Naive thymus-derived CD4-positive, alpha-beta T cell (primary cell): ENCODE results near the gene EPS8L2. TPM values are rescaled to one million over a fixed set of nuclear protein-coding genes. Genes with fewer than 3 reads are reported as not detected.
"Not testable (repeated sequence)": the region's sequence is repeated elsewhere in the genome, so short reads cannot be mapped to it uniquely, and the experiment has no call there.

Experiments used
- ATAC-seq: fragments of 150-1000 bp; cut with Tn5 transposase; 2 replicates; pipeline ENCODE4 v1.10.0; 2021; ENCODE audit warnings: mild to moderate bottlenecking, moderate library complexity
- CTCF ChIA-PET: fragments of 350-600 bp; sonication (Branson Sonifier 250); formaldehyde crosslinking; loops from one replicate; lab custom pipeline; 2021; ENCODE audit warnings: antibody characterized with exemption; lab: Charles Lee
- POLR2A ChIA-PET: fragments of 350-600 bp; sonication (Branson Sonifier 250); formaldehyde crosslinking; loops from one replicate; lab custom pipeline; 2021; ENCODE audit warnings: antibody characterized with exemption, inconsistent platforms; lab: Charles Lee
- DNase-seq, 9 donors: peaks; one replicate each; pipeline versions ENCODE4 v3.0.0 to v3.0.0-alpha.2; 2020 to 2022; ENCODE audit warnings: mixed read lengths in 1 of 9
- H3K27ac ChIP-seq: one replicate; pipeline ENCODE4 v1.7.0; 2013; ENCODE audit warnings: mild to moderate bottlenecking, low read depth, low read length, moderate library complexity
- H3K27me3 ChIP-seq, 2 donors: one replicate each; pipeline ENCODE4 v1.7.0; 2013; ENCODE audit warnings: low read length in 2 of 2, mild to moderate bottlenecking in 2 of 2, moderate library complexity in 2 of 2; ENCODE audit not compliant: control insufficient read depth in 2 of 2, insufficient read depth in 2 of 2
- H3K36me3 ChIP-seq, 3 experiments: 1 replicate in 2 of 3; 2 replicates in 1 of 3; pipeline ENCODE4 v1.7.0; 2013; ENCODE audit warnings: low read length in 3 of 3, mild to moderate bottlenecking in 3 of 3, moderate library complexity in 1 of 3; ENCODE audit not compliant: insufficient read depth in 3 of 3, control insufficient read depth in 2 of 3
- H3K4me1 ChIP-seq, 2 donors: one replicate each; pipeline ENCODE4 v1.7.0; 2013; ENCODE audit warnings: low read length in 2 of 2, mild to moderate bottlenecking in 2 of 2, moderate library complexity in 1 of 2; ENCODE audit not compliant: control insufficient read depth in 2 of 2, insufficient read depth in 2 of 2
- H3K4me3 ChIP-seq: 2 replicates; pipeline ENCODE4 v1.7.0; 2013; ENCODE audit warnings: mild to moderate bottlenecking, low read length
- H3K9me3 ChIP-seq, 3 experiments: 1 replicate in 2 of 3; 2 replicates in 1 of 3; pipeline ENCODE4 v1.7.0; 2013; ENCODE audit warnings: low read length in 3 of 3; ENCODE audit not compliant: control insufficient read depth in 2 of 3
- H3K27ac Mint-ChIP-seq, 9 donors: one replicate each; pipeline ENCODE4 v1.8.0; 2020 to 2022; ENCODE audit warnings: mixed read lengths in 9 of 9, mild to moderate bottlenecking in 8 of 9, moderate library complexity in 5 of 9, inconsistent platforms in 2 of 9
- H3K27me3 Mint-ChIP-seq, 5 donors: one replicate each; pipeline ENCODE4 v1.8.0; 2021 to 2022; ENCODE audit warnings: mixed read lengths in 5 of 5, mild to moderate bottlenecking in 1 of 5
- H3K36me3 Mint-ChIP-seq, 5 donors: one replicate each; pipeline ENCODE4 v1.8.0; 2020 to 2022; ENCODE audit warnings: mixed read lengths in 5 of 5, mild to moderate bottlenecking in 3 of 5, inconsistent platforms in 1 of 5
- H3K4me1 Mint-ChIP-seq, 7 donors: one replicate each; pipeline ENCODE4 v1.8.0; 2020 to 2022; ENCODE audit warnings: mixed read lengths in 7 of 7, mild to moderate bottlenecking in 3 of 7, inconsistent platforms in 1 of 7
- H3K4me3 Mint-ChIP-seq, 10 donors: one replicate each; pipeline ENCODE4 v1.8.0; 2020 to 2022; ENCODE audit warnings: mild to moderate bottlenecking in 10 of 10, mixed read lengths in 10 of 10, moderate library complexity in 6 of 10, inconsistent platforms in 2 of 10
- H3K9me3 Mint-ChIP-seq, 11 donors: one replicate each; pipeline ENCODE4 v1.8.0; 2020 to 2022; ENCODE audit warnings: mixed read lengths in 11 of 11, mild to moderate bottlenecking in 4 of 11, inconsistent platforms in 1 of 11, moderate library complexity in 1 of 11
- intact Hi-C, 2 donors: fragments of 100-400 bp; cut with micrococcal nuclease; formaldehyde crosslinking; loops; one replicate each; pipeline ENCODE4 v1.15.1; 2023
- polyA plus RNA-seq, 2 donors: library from polyadenylated mRNA; unstranded; fragments of 300-500 nt; fragmentation: Illumina TruSeq; gene quantifications; one replicate each; pipeline ENCODE4 v1.2.3, GENCODE V29; 2021
- total RNA-seq, 6 experiments: library from RNA in 5 of 6; stranded (reverse) in 5 of 6; gene quantifications; 1 replicate in 5 of 6; 2 replicates in 1 of 6; pipeline ENCODE4 v1.2.3 and lab custom pipeline; 2021 to 2026

EPS8L2 gene
- total and polyA plus RNA-seq, 7 experiments from 2014 or later = 4.5 to 16.6 (median 7.4) TPM

- Mint-ChIP-seq H3K9me3 (peaks cover 0 to 4% (median 0%) of the 10 kb centered on the region in 11 donors), H3K27ac (no peak overlapping the region), H3K4me1 (peaks cover 14 to 32% (median 24%) of the 10 kb centered on the region in 7 donors), H3K27me3 (no peaks in the 10 kb centered on the region), H3K36me3 (peaks cover 16 to 42% (median 27%) of the 10 kb centered on the region in 5 donors), H3K4me3 (no peak overlapping the region)
- Histone ChIP-seq H3K27ac (no peak overlapping the region), H3K27me3 (no peaks in the 10 kb centered on the region), H3K36me3 (peaks cover 0 to 58% (median 8%) of the 10 kb centered on the region in 3 experiments), H3K9me3 (peaks cover 0 to 1% (median 0%) of the 10 kb centered on the region in 3 experiments), H3K4me1 (peaks cover 0 to 24% of the 10 kb centered on the region in 2 donors), H3K4me3 (no peak overlapping the region)
- DNase-seq (no peak), ATAC-seq (no peak)
- POLR2A ChIA-PET = interaction anchor here (0.6 kb wide), 1 partner anchor 437 kb away, joined by 3 read pairs; no protein-coding TSS in a partner anchor
- CTCF ChIA-PET = no interaction called here
- intact Hi-C loops = no loop called here
Measured at GRCh38 chr11:687751-688150, 18.3 kb upstream of the EPS8L2 start.

- no peaks in the 10 kb centered on the region for H3K9me3 ChIP-seq
- intact Hi-C loops = no loop called here
- H3K27ac ChIP-seq = no peak overlapping the region
- peaks cover 4 to 33% of the 10 kb centered on the region in 2 donors for H3K4me1 ChIP-seq
- ChIA-PET POLR2A (interaction anchor here (0.6 to 0.7 kb wide), 2 partner anchors 33 to 75 kb away, joined by 3 read pairs; no protein-coding TSS in a partner anchor), CTCF (no interaction called here)
- no peaks in the 10 kb centered on the region for H3K27me3 ChIP-seq
- Mint-ChIP-seq H3K4me1 (peaks cover 21 to 42% (median 33%) of the 10 kb centered on the region in 7 donors), H3K36me3 (peaks cover 9 to 32% (median 18%) of the 10 kb centered on the region in 5 donors), H3K27ac (peak overlapping the region in 5 of 9 donors; percentile 24 to 91 (median 57)), H3K9me3 (peaks cover 0 to 4% (median 0%) of the 10 kb centered on the region in 11 donors), H3K27me3 (no peaks in the 10 kb centered on the region), H3K4me3 (peak overlapping the region in 1 of 10 donors; percentile 25)
- H3K4me3 ChIP-seq = no peak overlapping the region
- no peak for ATAC-seq
- H3K36me3 ChIP-seq = peaks cover 0 to 49% (median 8%) of the 10 kb centered on the region in 3 experiments
- DNase-seq = no peak
Measured at GRCh38 chr11:688681-689080, 17.4 kb upstream of the EPS8L2 start.

GRCh38 chr11:689625-690024, 16.4 kb upstream of the EPS8L2 start:
- Histone ChIP-seq H3K27ac (peak overlapping the region; percentile 24), H3K4me3 (no peak overlapping the region), H3K27me3 (no peaks in the 10 kb centered on the region), H3K4me1 (peaks cover 9 to 39% of the 10 kb centered on the region in 2 donors), H3K36me3 (peaks cover 0 to 39% (median 8%) of the 10 kb centered on the region in 3 experiments), H3K9me3 (no peaks in the 10 kb centered on the region)
- peaks cover 6 to 25% (median 8%) of the 10 kb centered on the region in 5 donors for H3K36me3 Mint-ChIP-seq
- ChIA-PET POLR2A (no interaction called here), CTCF (interaction anchor here (0.6 kb wide), 1 partner anchor 109 kb away, joined by 5 read pairs; no protein-coding TSS in a partner anchor)
- H3K27me3 Mint-ChIP-seq = no peaks in the 10 kb centered on the region
- H3K4me3 Mint-ChIP-seq = no peak overlapping the region
- DNase-seq (no peak), ATAC-seq (no peak)
- peaks cover 25 to 44% (median 35%) of the 10 kb centered on the region in 7 donors for H3K4me1 Mint-ChIP-seq
- peaks cover 0 to 4% (median 0%) of the 10 kb centered on the region in 11 donors for H3K9me3 Mint-ChIP-seq
- H3K27ac Mint-ChIP-seq = peak overlapping the region in 5 of 9 donors; percentile 46 to 91 (median 62)
- intact Hi-C loops = loop anchor here in 1 of 2 donors (10.0 kb wide), 1 partner anchor 275 kb away; the partner anchor contains the start of gene SIGIRR

- H3K36me3 Mint-ChIP-seq = peaks cover 4 to 23% (median 6%) of the 10 kb centered on the region in 5 donors
Measured at GRCh38 chr11:690244-690643, 15.8 kb upstream of the EPS8L2 start.

GRCh38 chr11:690738-691633, 15.0 kb upstream of the EPS8L2 start:
- intact Hi-C loops = loop anchor here in 1 of 2 donors (10.0 kb wide), 1 partner anchor 276 kb away; the partner anchor contains the start of gene SIGIRR

More at GRCh38 chr11:690244-690643, 15.8 kb upstream of the EPS8L2 start:
- H3K4me3 ChIP-seq, H3K9me3 Mint-ChIP-seq, ATAC-seq, H3K27me3 ChIP-seq, CTCF ChIA-PET, DNase-seq, H3K9me3 ChIP-seq, POLR2A ChIA-PET, H3K27me3 Mint-ChIP-seq: not testable (repeated sequence)
- peaks cover 0 to 36% (median 8%) of the 10 kb centered on the region in 3 experiments for H3K36me3 ChIP-seq
- peak overlapping the region; percentile 81 for H3K27ac ChIP-seq
- Mint-ChIP-seq H3K4me3 (peak overlapping the region in 6 of 10 donors; percentile 54 to 90 (median 78)), H3K27ac (peak overlapping the region in 8 of 9 donors; percentile 9 to 100 (median 80)), H3K4me1 (peaks cover 25 to 44% (median 35%) of the 10 kb centered on the region in 7 donors)
- H3K4me1 ChIP-seq = peaks cover 9 to 39% of the 10 kb centered on the region in 2 donors
- intact Hi-C loops = loop anchor here in 1 of 2 donors (10.0 kb wide), 1 partner anchor 275 kb away; the partner anchor contains the start of gene SIGIRR

More at GRCh38 chr11:690738-691633, 15.0 kb upstream of the EPS8L2 start:
- peak in 7 of 9 donors; percentile 32 to 63 (median 59) for DNase-seq
- CTCF ChIA-PET = interaction anchor here (1.2 to 1.7 kb wide), 2 partner anchors 31 to 35 kb away, joined by 5 to 6 read pairs; no protein-coding TSS in a partner anchor
- H3K27me3 Mint-ChIP-seq = no peaks in the 10 kb centered on the region
- Histone ChIP-seq H3K4me1 (peaks cover 9 to 39% of the 10 kb centered on the region in 2 donors), H3K4me3 (peak overlapping the region; percentile 17), H3K36me3 (peaks cover 0 to 32% (median 8%) of the 10 kb centered on the region in 3 experiments), H3K27ac (peak overlapping the region; percentile 81), H3K9me3 (no peaks in the 10 kb centered on the region), H3K27me3 (no peaks in the 10 kb centered on the region)
- H3K9me3 Mint-ChIP-seq = peaks cover 0 to 4% (median 0%) of the 10 kb centered on the region in 11 donors
- H3K27ac Mint-ChIP-seq = peak overlapping the region; percentile 9 to 100 (median 96)
- ATAC-seq = no peak
- H3K36me3 Mint-ChIP-seq = peaks cover 4 to 23% (median 6%) of the 10 kb centered on the region in 5 donors
- peaks cover 25 to 44% (median 35%) of the 10 kb centered on the region in 7 donors for H3K4me1 Mint-ChIP-seq
- POLR2A ChIA-PET = interaction anchor here (0.8 to 1.5 kb wide), 5 partner anchors 10 to 155 kb away, joined by 3 to 6 read pairs (median 4); partner anchors contain the start of genes HRAS and IRF7
- H3K4me3 Mint-ChIP-seq = peak overlapping the region; percentile 55 to 90 (median 82)
